Testis (tissue), 2 donors: ENCODE measurements around the gene SHB.
"Not testable (repeated sequence)": the region's sequence is repeated elsewhere in the genome, so short reads cannot be mapped to it uniquely, and the experiment has no call there.

Experiments
- POLR2A ChIP-seq: fragments of 450-650 bp; IDR thresholded peaks from one replicate; pipeline ENCODE4 v1.6.1; 2017; ENCODE audit warnings: antibody characterized with exemption, mild to moderate bottlenecking, moderate library complexity
- TF ChIP-seq, protein P1 (sequence below), 3 experiments: fragments of 450-650 bp in 2 of 3; fragments of 200-600 bp in 1 of 3; sonication (generic) in 1 of 3; IDR thresholded peaks; one replicate each; pipeline ENCODE4 v1.5.1; 2016 to 2019; ENCODE audit warnings: antibody characterized with exemption in 3 of 3, mild to moderate bottlenecking in 2 of 3, moderate library complexity in 1 of 3

GRCh38 chr9:38045939-38046338, 23.1 kb downstream of the SHB start:
- TF ChIP-seq, protein P1, sequence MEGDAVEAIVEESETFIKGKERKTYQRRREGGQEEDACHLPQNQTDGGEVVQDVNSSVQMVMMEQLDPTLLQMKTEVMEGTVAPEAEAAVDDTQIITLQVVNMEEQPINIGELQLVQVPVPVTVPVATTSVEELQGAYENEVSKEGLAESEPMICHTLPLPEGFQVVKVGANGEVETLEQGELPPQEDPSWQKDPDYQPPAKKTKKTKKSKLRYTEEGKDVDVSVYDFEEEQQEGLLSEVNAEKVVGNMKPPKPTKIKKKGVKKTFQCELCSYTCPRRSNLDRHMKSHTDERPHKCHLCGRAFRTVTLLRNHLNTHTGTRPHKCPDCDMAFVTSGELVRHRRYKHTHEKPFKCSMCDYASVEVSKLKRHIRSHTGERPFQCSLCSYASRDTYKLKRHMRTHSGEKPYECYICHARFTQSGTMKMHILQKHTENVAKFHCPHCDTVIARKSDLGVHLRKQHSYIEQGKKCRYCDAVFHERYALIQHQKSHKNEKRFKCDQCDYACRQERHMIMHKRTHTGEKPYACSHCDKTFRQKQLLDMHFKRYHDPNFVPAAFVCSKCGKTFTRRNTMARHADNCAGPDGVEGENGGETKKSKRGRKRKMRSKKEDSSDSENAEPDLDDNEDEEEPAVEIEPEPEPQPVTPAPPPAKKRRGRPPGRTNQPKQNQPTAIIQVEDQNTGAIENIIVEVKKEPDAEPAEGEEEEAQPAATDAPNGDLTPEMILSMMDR (IDR thresholded peaks at IDR 0.05) = not testable (repeated sequence)
- TF ChIP-seq POLR2A = not testable (repeated sequence)
